Left lung (tissue), 10 donors: ENCODE data around the gene C17orf78. TPM values are rescaled to one million over a fixed set of nuclear protein-coding genes. Genes with fewer than 3 reads are reported as not detected.
"Not testable (repeated sequence)": the region's sequence is repeated elsewhere in the genome, so short reads cannot be mapped to it uniquely, and the experiment has no call there.

Source experiments
- ATAC-seq: fragments of 200-7000 bp; cut with Tn5 transposase; one replicate; pipeline ENCODE4 v1.9.1; 2020; ENCODE audit warnings: moderate library complexity
- DNase-seq, 4 donors: peaks; one replicate each; pipeline ENCODE4 v3.0.0-alpha.2; 2013 to 2020
- H3K27ac ChIP-seq, 2 donors: fragments of 200-600 bp; sonication (generic) in 1 of 2; one replicate each; pipeline versions ENCODE4 v1.5.0 to v1.8.0; 2020 to 2021
- H3K27me3 ChIP-seq, 2 donors: fragments of 200-600 bp; sonication (generic) in 1 of 2; one replicate each; pipeline versions ENCODE4 v1.5.0 to v1.8.0; 2020 to 2021
- H3K36me3 ChIP-seq, 2 donors: fragments of 200-600 bp; sonication (generic) in 1 of 2; one replicate each; pipeline versions ENCODE4 v1.5.0 to v1.8.0; 2020 to 2021
- H3K4me1 ChIP-seq, 2 donors: fragments of 200-600 bp; one replicate each; pipeline ENCODE4 v1.8.0; 2021
- H3K4me3 ChIP-seq, 2 donors: fragments of 200-600 bp; sonication (generic) in 1 of 2; one replicate each; pipeline versions ENCODE4 v1.5.0 to v1.8.0; 2020 to 2021; ENCODE audit warnings: mild to moderate bottlenecking in 1 of 2
- H3K9me3 ChIP-seq, 2 donors: fragments of 200-600 bp; sonication (generic) in 1 of 2; one replicate each; pipeline versions ENCODE4 v1.5.0 to v1.8.0; 2020 to 2021
- CTCF ChIP-seq, 2 donors: fragments of 200-600 bp; sonication (generic) in 1 of 2; IDR thresholded peaks; one replicate each; pipeline versions ENCODE4 v1.5.0 to v1.8.0; 2021; ENCODE audit warnings: antibody characterized with exemption in 2 of 2
- intact Hi-C, 2 donors: fragments of 100-400 bp; cut with DNase I; formaldehyde crosslinking; loops; one replicate each; pipeline versions ENCODE4 v1.11.2 to v1.14.2; 2022
- polyA plus RNA-seq, 6 donors: library from polyadenylated mRNA; unstranded; fragments of 120-200 nt; gene quantifications; one replicate each; pipeline ENCODE4 v1.2.1, GENCODE V29; 2013; ENCODE audit not compliant: insufficient read length in 6 of 6
- total RNA-seq, 2 donors: library from RNA; stranded (reverse); fragmentation: NEBNext Ultra II Directional; extraction: Animal tissue kit (Norgen Biotek cat#: 25700); gene quantifications; one replicate each; pipeline ENCODE4 v1.2.1, GENCODE V29; 2021
- donor health status: DM: no; HTN: yes; CAD: no.
- donor health status: DM: no; HTN: no; CAD: no.

C17orf78 gene
- total and polyA plus RNA-seq, 8 donors, result 0.21 to 0.58 (median 0.35) TPM; not detected in 2

- peak; percentile 15 to 21 for TF ChIP-seq CTCF (IDR thresholded peaks at IDR 0.05)
- ATAC-seq (peak; percentile 96), DNase-seq (peak; percentile 65 to 93 (median 80))
- Histone ChIP-seq H3K27me3 (no peaks in the 10 kb centered on the region), H3K36me3 (peaks cover 0 to 10% of the 10 kb centered on the region in 2 donors), H3K4me3 (peak within 1 kb of the TSS; percentile 72 to 86), H3K27ac (peak within 1 kb of the TSS; percentile 86 to 93), H3K4me1 (peaks cover 5 to 29% of the 10 kb centered on the region in 2 donors), H3K9me3 (no peaks in the 10 kb centered on the region)
- intact Hi-C loops, result no loop called here
These were observed 31.1 kb downstream of the C17orf78 start, which contains the start of the genes ACACA and TADA2A for GRCh38 chr17:37406635-37407461. Gene ACACA (minus strand): TSS chr17:37406836. CDS start chr17:37406299, 537 bp downstream. Gene TADA2A (plus strand): TSS chr17:37406886. CDS start chr17:37411366, 4,480 bp downstream.

DNA sequence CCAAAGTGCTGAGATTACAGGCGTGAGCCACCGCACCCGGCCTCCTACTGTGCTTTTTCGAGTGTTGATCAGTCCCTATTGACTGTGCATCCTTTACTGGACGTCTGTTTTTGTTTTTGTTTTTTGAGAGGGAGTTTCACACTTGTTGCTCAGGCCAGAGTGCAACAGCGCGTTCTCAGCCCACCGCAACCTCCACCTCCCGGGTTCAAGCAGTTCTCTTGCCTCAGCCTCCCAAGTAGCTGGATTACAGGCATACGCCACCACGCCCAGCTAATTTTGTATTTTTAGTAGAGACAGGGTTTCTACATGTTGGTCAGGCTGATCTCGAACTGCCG, 32.3 kb downstream of the C17orf78 start:
- DNase-seq, ATAC-seq, H3K27me3 ChIP-seq, intact Hi-C loops, H3K9me3 ChIP-seq: not testable (repeated sequence)
- H3K4me1 ChIP-seq, result peaks cover 5 to 32% of the 10 kb centered on the region in 2 donors
- peaks cover 0 to 23% of the 10 kb centered on the region in 2 donors for H3K36me3 ChIP-seq
- peak overlapping the region in 1 of 2 donors; percentile 86 for H3K27ac ChIP-seq
- H3K4me3 ChIP-seq, result peak overlapping the region; percentile 72 to 86

- ATAC-seq (no peak), DNase-seq (no peak)
- Histone ChIP-seq H3K27ac (no peak overlapping the region), H3K4me1 (peaks cover under 1 to 27% of the 10 kb centered on the region in 2 donors), H3K4me3 (no peak overlapping the region), H3K9me3 (no peaks in the 10 kb centered on the region), H3K36me3 (peaks cover 0 to 45% of the 10 kb centered on the region in 2 donors), H3K27me3 (no peaks in the 10 kb centered on the region)
- intact Hi-C loops, result no loop called here
- no peak for TF ChIP-seq CTCF (IDR thresholded peaks at IDR 0.05)
These were observed 34.6 kb downstream of the C17orf78 start for GRCh38 chr17:37410357-37410756.

GRCh38 chr17:37413875-37414519, 38.2 kb downstream of the C17orf78 start:
- peaks cover 0 to 74% of the 10 kb centered on the region in 2 donors for H3K36me3 ChIP-seq
- H3K9me3 ChIP-seq, result no peaks in the 10 kb centered on the region
- no peaks in the 10 kb centered on the region for H3K27me3 ChIP-seq
- no peak overlapping the region for H3K4me3 ChIP-seq
- peaks cover 0 to 3% of the 10 kb centered on the region in 2 donors for H3K4me1 ChIP-seq
- TF ChIP-seq CTCF (IDR thresholded peaks at IDR 0.05), result no peak
- DNase-seq, result no peak
- H3K27ac ChIP-seq, result no peak overlapping the region
- intact Hi-C loops, result no loop called here
- ATAC-seq, result no peak

DNA sequence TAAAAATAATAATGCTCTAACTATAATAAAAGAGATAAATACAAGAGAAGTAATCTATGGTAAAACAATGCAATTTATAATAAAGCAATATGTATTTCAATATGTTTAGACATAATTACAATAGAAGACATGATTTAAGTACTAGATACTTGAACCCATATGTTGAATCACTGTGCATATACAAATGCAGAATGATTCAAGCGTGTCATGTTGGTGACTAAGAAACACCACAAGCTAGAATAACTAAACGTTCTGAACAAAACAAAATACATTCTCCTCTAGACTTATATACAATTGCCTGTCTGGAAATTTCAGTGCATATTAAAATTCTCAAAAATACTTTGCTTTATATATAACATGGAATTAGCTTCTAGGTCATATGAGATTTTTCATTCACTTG, 42.1 kb downstream of the C17orf78 start:
- Histone ChIP-seq H3K36me3 (peaks cover 0 to 82% of the 10 kb centered on the region in 2 donors), H3K9me3 (no peaks in the 10 kb centered on the region), H3K4me3 (no peak overlapping the region), H3K4me1 (peaks cover 0 to under 1% of the 10 kb centered on the region in 2 donors), H3K27ac (no peak overlapping the region), H3K27me3 (no peaks in the 10 kb centered on the region)
- no peak for DNase-seq
- TF ChIP-seq CTCF (IDR thresholded peaks at IDR 0.05), result no peak
- intact Hi-C loops, result no loop called here
- no peak for ATAC-seq
